22Rv1 (cell line): ENCODE results near the gene COL13A1.

Experiments used
- H3K27ac ChIP-seq: fragments of 450-650 bp; 2 replicates; pipeline ENCODE4 v1.5.1; 2017
- ZFX ChIP-seq: fragments of 450-650 bp; IDR thresholded peaks from 2 replicates; pipeline ENCODE4 v1.6.1; 2017; ENCODE audit warnings: antibody characterized with exemption, borderline replicate concordance
- TF ChIP-seq, protein P1 (sequence below): fragments of 450-650 bp; IDR thresholded peaks from 2 replicates; pipeline ENCODE4 v1.5.1; 2017; ENCODE audit warnings: mild to moderate bottlenecking

COL13A1 gene

DNA sequence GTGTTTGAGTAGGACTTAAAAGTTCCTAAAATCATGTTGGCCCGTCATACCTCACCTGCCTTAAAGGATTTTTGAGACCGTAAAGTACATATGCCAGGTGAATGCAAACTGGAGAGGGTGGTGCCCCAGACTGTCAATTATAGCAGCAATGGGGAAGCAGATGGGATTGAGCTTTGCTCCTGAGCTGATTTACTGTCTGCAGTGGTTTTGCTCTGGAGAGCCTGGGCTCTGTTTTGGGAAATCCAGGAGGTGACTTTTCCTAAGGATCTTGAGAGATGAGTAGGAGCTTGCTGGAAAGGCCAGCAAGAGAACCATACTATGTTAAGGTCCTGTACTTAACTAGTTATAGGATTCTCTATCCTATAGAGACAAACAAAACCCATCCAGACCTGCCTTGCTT lies 43.0 kb downstream of the COL13A1 start:
- no peak overlapping the region for H3K27ac ChIP-seq

DNA sequence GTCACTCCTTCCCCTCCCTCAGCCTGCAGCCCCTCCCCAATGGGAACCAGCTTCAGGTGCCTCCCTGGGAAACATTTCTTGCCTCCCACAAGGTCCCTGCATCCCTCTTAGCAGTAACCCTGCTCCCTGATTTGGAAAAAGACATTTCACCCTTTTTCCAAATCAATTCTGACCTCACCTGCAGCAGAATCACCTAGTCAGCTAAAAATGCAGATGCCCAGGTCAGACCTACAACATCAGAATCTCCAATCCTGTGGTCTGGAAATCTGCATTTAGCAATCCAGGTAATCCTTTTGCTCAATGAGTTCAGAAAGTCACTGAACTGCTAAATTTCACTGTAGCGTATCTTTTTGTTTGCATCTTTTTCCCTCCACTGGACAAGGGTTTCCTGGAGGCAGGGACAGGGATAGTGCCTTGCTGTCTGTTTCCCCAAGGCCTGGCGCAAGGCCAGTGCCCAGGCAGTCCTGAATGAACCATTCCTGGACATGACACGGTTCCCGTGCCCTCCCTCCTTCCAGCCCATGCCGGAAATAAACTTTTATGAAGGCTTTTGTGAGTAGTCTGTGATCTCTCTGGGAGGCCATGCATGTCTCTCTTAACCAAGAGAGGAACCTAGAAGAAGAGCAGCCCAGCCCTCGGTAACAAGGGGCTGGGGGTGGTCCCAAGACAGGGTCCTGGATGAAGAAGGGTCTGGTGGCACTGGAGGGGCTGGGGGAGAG lies 44.0 kb downstream of the COL13A1 start:
- TF ChIP-seq, protein P1, sequence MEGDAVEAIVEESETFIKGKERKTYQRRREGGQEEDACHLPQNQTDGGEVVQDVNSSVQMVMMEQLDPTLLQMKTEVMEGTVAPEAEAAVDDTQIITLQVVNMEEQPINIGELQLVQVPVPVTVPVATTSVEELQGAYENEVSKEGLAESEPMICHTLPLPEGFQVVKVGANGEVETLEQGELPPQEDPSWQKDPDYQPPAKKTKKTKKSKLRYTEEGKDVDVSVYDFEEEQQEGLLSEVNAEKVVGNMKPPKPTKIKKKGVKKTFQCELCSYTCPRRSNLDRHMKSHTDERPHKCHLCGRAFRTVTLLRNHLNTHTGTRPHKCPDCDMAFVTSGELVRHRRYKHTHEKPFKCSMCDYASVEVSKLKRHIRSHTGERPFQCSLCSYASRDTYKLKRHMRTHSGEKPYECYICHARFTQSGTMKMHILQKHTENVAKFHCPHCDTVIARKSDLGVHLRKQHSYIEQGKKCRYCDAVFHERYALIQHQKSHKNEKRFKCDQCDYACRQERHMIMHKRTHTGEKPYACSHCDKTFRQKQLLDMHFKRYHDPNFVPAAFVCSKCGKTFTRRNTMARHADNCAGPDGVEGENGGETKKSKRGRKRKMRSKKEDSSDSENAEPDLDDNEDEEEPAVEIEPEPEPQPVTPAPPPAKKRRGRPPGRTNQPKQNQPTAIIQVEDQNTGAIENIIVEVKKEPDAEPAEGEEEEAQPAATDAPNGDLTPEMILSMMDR = no peak
- no peak for TF ChIP-seq ZFX
- no peak overlapping the region for H3K27ac ChIP-seq

More for the DNA sequence above, 43.0 kb downstream of the COL13A1 start:
- TF ChIP-seq, protein P1 = no peak
- no peak for TF ChIP-seq ZFX

DNA sequence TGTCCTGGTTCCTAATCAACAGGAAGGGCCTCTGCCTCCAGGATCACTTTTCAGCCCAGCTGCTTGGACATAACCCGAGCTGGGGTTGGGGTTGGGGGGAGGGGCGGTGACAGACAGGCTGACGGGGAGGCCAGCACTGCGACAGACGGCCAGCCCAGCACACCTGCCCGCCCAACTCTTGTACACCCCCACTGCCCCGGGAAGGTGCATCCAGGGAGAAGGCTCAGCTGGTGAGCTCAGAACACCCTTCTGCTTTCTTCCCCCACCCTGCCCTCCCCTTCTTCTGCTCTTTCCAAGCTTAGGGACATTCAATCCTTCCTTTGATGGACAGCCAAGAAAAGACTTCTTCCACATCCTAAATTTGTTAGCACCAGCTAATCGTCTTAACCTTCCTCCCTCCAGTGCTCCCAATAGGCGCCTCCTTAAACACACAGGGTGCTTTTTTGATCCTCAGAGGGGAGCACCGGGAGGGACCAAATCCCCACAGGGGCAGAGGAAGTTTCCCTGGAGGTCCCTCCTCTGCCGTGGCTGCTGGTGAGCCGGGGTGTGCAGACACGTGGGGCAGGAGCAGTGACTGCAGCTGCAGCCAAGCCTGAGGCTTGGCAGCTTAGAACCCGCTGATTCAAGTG lies 44.7 kb downstream of the COL13A1 start:
- no peak overlapping the region for H3K27ac ChIP-seq
- TF ChIP-seq ZFX = no peak
- TF ChIP-seq, protein P1 = no peak

DNA sequence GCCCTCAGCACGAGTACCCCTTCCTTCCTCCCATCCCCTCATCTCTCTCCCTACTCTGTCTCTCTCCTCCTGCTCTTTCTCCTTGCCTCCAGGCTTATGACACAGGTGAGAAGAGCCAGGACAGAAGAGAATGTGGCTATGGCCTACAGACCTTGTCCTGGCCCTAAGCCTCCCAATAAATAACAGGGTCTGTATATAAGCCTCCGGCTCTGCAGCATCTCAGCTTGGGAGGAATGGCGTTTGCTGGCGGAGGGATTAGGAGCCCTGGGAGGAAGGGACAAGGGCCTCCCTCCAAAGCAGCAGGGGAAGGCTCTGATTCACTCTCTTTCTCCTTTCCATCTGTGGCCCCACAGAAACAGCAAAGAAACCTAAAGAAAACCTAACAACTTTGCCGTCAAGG lies 45.8 kb downstream of the COL13A1 start:
- TF ChIP-seq, protein P1 = no peak
- TF ChIP-seq ZFX = no peak
- H3K27ac ChIP-seq = no peak overlapping the region

DNA sequence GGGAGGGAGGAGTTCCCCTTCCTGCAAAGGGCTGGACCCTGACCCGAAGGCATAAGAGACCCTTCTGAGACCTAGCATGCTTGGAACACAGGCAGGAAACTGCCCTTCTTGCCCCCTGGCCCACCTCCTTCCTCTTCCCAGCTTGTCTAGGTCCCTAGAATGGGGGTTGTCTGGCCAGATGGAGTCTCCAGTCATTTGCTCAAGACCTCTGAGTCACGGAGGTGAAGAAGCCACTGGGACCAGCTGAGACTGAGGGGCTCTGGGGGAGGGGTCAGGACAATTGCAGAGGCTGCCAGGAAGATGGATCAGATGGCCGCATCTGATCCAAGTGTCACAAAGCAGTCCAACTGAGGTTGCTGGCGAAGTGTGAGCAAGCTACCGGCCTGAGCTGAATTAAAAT lies 46.2 kb downstream of the COL13A1 start:
- TF ChIP-seq, protein P1 = no peak
- TF ChIP-seq ZFX = no peak
- no peak overlapping the region for H3K27ac ChIP-seq

DNA sequence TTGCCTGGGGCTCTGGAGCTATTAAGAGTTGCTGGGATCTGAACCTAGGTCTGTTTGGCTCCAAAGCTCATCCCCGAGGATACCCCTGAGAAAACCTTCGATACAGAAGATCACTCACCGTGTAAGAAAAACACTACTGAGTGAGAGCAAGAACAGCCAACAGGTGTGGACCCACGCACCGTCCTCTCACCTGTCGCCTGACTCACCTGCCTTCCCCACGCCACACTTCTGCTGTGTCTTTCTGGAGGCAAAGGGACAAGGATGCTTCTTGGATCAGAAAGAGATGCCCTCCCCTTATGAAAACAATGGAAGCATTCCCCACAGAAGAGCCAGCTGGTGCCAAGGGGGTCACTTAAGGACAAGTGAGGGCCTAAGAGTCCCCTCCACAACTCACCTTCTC lies 46.7 kb downstream of the COL13A1 start:
- no peak for TF ChIP-seq ZFX
- TF ChIP-seq, protein P1 = no peak

DNA sequence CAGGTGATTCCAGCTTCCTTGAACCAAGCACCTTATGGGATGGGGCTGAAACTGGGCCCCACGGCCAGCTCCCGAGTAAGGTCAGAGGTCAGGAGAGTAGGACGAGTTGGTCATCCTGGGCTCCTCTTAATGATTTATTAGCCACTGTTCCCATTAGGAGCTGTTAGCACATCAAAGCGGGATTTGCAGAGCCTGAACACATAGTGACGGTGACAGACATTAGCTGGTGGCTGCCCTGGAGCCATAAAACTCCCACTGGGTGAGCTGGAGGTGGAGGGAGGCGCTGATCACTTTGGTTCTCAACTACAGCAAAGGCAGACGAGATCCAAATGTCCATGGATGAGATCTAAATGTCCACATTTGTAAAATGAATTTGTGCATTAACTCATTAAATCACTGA lies 48.1 kb downstream of the COL13A1 start:
- TF ChIP-seq, protein P1 = no peak
- TF ChIP-seq ZFX = no peak
- no peak overlapping the region for H3K27ac ChIP-seq

More for the DNA sequence above, 46.7 kb downstream of the COL13A1 start:
- no peak overlapping the region for H3K27ac ChIP-seq
